GM12892 (cell line): ENCODE results near the gene PIEZO1. TPM values are rescaled to one million over a fixed set of nuclear protein-coding genes. Genes with fewer than 3 reads are reported as not detected.
A peak's percentile ranks its signal among the peaks of the same experiment; 100 is the strongest.
"Not testable (repeated sequence)": the region's sequence is repeated elsewhere in the genome, so short reads cannot be mapped to it uniquely, and the experiment has no call there.

Source experiments
- DNase-seq: peaks from one replicate; pipeline ENCODE4 v3.0.0; 2011; ENCODE audit not compliant: insufficient read length
- FAIRE-seq: peaks from 2 replicates; lab custom pipeline; 2011; peaks lifted over from hg19 to GRCh38; lab: Jason Lieb, UNC
- POLR2A ChIP-seq: IDR thresholded peaks from 2 replicates; pipeline ENCODE4 v1.6.1; 2011; ENCODE audit warnings: low read depth, low read length, control low read depth
- POLR2AphosphoS5 ChIP-seq: IDR thresholded peaks from 2 replicates; pipeline ENCODE4 v1.6.1; 2011; ENCODE audit warnings: low read depth, low read length, control low read depth
- TAF1 ChIP-seq: IDR thresholded peaks from 2 replicates; pipeline ENCODE4 v1.6.1; 2011; ENCODE audit warnings: low read depth, mild to moderate bottlenecking, control low read depth, low read length, borderline replicate concordance
- polyA plus RNA-seq: library from polyadenylated mRNA; unstranded; fragments of >200 nt; gene quantifications from one replicate; pipeline ENCODE4 v1.2.1, GENCODE V29; 2012; ENCODE audit warnings: missing spikeins, inconsistent platforms; ENCODE audit not compliant: missing spikeins

PIEZO1 gene
- 33.8 TPM for polyA plus RNA-seq

- DNase-seq (peak; percentile 74), FAIRE-seq (peak; percentile 62)
- TF ChIP-seq POLR2A (peak; percentile 81), TAF1 (no peak), POLR2AphosphoS5 (peak; percentile 56; the same call in 1 of the 2 replicates)
These were observed at the start of gene PIEZO1 for GRCh38 chr16:88785106-88785924. TSS of gene PIEZO1 (minus strand) at chr16:88785220. CDS start at chr16:88784964, 256 bp downstream.

- no peak for DNase-seq
- TF ChIP-seq POLR2AphosphoS5 = no peak
- no peak for TF ChIP-seq TAF1
- TF ChIP-seq POLR2A = no peak
- FAIRE-seq = no peak
These were observed 49.6 kb upstream of the PIEZO1 start for GRCh38 chr16:88834670-88835069.

GRCh38 chr16:88833086-88833485 is 48.1 kb upstream of the PIEZO1 start:
- TF ChIP-seq POLR2AphosphoS5 (no peak), TAF1 (no peak), POLR2A (no peak)
- FAIRE-seq (no peak), DNase-seq (no peak)

- DNase-seq (no peak), FAIRE-seq (no peak)
- TF ChIP-seq POLR2AphosphoS5 (no peak), POLR2A (no peak), TAF1 (no peak)
These were observed 46.8 kb upstream of the PIEZO1 start for GRCh38 chr16:88831838-88832237.

GRCh38 chr16:88830783-88831182 is 45.8 kb upstream of the PIEZO1 start:
- TF ChIP-seq POLR2A (no peak), POLR2AphosphoS5 (no peak), TAF1 (no peak)
- no peak for DNase-seq
- no peak for FAIRE-seq

GRCh38 chr16:88830258-88830657 is 45.2 kb upstream of the PIEZO1 start:
- DNase-seq (no peak), FAIRE-seq (no peak)
- TF ChIP-seq POLR2AphosphoS5 (no peak), POLR2A (no peak), TAF1 (no peak)

GRCh38 chr16:88828711-88829110 is 43.7 kb upstream of the PIEZO1 start:
- TF ChIP-seq POLR2AphosphoS5 = no peak
- TF ChIP-seq TAF1 = no peak
- no peak for TF ChIP-seq POLR2A
- DNase-seq (no peak), FAIRE-seq (no peak)

- no peak for FAIRE-seq
- DNase-seq = no peak
- no peak for TF ChIP-seq TAF1
- no peak for TF ChIP-seq POLR2AphosphoS5
- TF ChIP-seq POLR2A = no peak
These were observed 42.7 kb upstream of the PIEZO1 start for GRCh38 chr16:88827727-88828126.

GRCh38 chr16:88826070-88826840 is 41.2 kb upstream of the PIEZO1 start:
- no peak for TF ChIP-seq POLR2A
- TF ChIP-seq TAF1 = no peak
- no peak for TF ChIP-seq POLR2AphosphoS5
- DNase-seq (no peak), FAIRE-seq (no peak)

GRCh38 chr16:88825146-88825545 is 40.1 kb upstream of the PIEZO1 start:
- no peak for FAIRE-seq
- TF ChIP-seq POLR2A (no peak), TAF1 (no peak), POLR2AphosphoS5 (no peak)

GRCh38 chr16:88824256-88825077 is 39.4 kb upstream of the PIEZO1 start:
- TF ChIP-seq POLR2A (no peak), TAF1 (no peak)
- FAIRE-seq (no peak), DNase-seq (no peak)

More at GRCh38 chr16:88825146-88825545, 40.1 kb upstream of the PIEZO1 start:
- no peak for DNase-seq

- not testable (repeated sequence) for FAIRE-seq, DNase-seq
These were observed 38.6 kb upstream of the PIEZO1 start for GRCh38 chr16:88823646-88824045.
